Activated T-cell treated with anti-CD3 and anti-CD28 coated beads, Interleukin-2, amount 50 U/mL, for 48 hours (primary cell): Measurements from ENCODE around the gene FGF11.

Source experiments
- DNase-seq, 2 experiments: peaks; one replicate each; pipeline ENCODE4 v3.0.0-alpha.2; 2020

FGF11 gene

DNA sequence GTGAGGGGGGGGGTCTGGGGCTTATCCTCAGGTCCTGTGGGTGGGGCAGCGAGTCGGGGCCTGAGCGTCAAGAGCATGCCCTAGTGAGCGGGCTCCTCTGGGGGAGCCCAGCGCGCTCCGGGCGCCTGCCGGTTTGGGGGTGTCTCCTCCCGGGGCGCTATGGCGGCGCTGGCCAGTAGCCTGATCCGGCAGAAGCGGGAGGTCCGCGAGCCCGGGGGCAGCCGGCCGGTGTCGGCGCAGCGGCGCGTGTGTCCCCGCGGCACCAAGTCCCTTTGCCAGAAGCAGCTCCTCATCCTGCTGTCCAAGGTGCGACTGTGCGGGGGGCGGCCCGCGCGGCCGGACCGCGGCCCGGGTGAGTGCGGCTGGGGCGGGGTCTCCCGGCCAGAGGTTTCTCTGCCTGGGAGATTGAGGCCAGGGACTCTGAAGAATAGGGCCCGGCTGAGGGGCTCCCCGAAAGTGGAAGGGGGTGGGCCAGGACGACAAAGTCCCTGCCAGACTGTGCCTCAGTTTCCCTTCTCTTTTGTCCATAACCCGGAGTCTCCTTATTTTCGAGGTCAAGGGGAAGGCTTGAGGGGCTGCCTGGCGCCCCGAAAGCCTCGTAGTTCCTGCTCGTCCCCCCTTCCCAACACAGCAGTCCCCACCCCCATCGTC is at the start of gene FGF11:
Gene FGF11 (plus strand): TSS at position 51 of the 651 bp plus-strand sequence. CDS start 109 bp downstream, at position 160.
- peak; percentile 31 to 40 for DNase-seq

DNA sequence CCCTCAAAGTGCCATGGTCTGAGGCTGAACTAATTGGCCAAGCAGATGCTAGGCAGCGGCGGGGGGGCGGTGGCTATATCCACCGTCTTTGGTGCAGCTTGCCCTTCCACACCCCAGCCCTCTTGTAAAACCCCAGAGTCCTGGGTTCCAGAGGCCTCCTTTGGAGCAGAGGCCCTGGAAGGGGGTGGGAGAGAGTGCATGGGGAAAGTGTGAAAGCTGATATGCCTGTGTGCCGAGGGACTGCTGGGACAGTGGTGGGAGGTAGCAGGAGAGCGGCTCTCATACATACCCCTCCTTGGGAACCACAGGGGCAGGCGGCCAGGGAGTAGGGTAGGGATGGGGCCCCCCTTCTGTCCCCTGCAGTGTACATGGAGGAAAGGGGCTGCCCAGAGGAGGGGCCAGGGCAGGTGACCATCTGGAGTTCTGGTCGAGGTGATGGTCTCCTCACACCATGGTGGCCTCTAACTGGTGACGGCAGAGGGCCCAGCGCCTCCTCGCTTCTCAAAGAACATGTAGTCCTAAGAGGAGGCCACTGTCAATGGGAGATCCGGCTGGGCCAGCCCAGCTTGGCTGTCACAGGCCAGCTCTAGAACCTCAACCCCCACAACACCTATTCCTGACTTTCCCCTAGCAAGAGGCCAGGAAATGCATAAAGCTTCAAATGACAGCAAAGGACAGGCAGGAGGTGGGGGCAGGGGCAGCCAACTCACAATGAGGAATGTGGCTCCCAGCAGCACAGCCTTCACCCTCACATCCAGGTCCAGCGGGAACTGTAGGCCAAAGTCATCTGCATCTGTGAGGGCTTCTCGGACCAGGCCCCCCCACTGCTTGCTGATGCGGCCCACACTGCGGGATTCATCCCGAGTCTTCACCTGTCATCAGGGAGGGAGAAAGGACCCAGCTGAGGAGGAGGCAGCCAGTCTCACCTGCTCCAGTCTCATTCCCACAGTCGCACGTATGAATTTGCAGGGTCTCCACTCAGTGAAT is 49.1 kb upstream of the FGF11 start:
- no peak for DNase-seq

DNA sequence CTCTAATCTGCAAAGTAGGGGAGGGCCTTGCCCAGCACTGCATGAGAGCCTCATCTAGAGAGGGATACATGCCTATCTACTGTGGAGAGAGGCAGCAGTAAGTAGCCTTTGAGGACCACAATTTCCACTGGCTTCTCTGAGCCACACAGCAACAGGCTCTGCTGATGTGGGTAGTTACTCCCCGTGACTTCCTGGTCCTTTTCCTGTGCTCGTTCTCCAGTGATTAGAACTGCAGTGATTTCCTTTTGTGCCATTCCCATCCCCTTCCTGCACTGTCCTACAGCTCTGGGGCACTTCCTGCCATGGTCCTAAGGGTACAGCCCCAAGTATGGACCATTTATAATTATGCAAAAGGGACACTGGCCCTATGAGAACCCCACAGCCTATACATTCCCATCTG is 48.0 kb upstream of the FGF11 start:
- no peak for DNase-seq

DNA sequence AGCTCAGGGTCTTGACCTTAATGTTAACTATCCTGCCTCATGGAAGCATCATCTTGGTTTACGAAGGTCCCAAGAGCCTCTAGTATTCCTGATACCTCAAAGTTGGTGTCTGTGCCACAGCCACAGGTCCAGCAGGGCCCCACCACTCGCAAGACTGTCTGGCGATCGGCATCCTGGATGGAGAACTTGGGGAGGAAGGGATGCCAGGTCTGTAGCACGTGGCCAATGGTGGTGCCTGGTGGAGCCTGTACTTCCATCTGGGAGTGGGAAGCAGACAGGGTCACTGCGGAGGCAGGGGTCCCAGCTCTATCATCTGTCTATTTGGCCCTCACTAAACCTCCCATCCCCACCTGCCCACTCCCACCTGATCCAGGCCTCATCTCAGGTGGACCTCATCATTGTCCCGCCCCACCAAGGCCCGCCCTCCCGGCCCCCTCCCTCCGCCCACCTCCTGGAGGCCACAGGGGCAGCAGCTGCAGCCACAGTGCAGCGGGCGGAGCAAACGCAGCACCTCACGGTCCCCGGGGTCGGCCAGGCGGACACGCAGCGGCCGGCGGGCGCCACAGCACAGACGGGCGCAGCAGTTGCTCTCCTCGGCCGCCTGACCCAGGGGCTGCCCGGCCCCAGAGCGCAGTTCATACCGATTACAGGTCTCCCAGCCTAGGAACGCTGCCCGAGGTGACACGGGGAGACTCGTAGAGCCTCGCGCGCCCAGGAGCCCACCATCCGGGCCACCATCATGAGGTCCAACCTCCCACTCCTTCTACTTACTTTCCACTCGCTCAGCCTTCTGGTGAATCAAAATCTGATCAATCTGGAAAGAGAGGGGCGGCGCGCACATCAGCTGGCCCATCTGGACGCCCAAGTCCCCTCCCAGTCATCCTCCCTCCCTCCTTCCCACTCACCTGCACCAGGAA is 46.4 kb upstream of the FGF11 start:
- DNase-seq = no peak

DNA sequence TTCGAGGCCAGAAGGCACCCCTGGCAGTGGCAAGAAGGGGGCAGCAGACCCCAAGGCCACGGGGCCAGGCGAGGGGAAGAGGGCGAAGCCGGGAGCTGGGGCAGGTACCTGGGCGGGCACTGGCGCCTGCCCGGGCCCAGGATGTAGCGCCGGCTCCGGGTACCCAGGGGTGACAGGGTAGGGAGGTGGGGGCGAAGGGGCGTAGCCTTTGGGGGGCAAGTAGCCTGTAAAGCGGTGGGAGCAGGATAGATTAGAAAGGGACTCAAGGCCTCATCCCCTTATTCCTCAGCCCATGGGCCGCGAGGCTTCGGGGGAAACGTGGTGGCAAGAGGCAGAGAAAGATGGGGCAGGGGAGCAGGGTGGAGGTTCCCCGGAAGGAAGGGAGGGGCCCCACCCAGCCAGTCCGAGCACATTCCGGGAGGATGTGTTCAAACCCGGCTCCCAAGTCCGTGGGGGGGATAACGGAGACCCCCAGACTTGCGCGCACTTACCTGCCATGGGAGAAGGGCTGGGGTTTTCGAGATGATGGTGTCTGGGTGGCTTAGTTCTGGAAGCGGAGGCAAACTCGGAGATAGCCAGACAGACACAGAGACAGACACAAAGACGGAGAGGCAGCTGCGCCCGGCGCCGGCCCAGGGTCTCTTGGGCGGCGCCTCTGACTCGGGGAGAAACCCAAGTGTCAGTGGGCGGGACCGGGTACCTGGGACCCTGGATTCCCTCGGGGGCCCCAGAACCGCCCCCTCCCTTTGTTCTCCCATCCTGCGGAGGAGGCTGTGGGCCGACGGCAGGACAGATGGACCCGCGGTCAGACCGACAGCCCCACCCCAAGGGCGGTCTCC is 45.5 kb upstream of the FGF11 start:
- DNase-seq = peak; percentile 44 to 49

DNA sequence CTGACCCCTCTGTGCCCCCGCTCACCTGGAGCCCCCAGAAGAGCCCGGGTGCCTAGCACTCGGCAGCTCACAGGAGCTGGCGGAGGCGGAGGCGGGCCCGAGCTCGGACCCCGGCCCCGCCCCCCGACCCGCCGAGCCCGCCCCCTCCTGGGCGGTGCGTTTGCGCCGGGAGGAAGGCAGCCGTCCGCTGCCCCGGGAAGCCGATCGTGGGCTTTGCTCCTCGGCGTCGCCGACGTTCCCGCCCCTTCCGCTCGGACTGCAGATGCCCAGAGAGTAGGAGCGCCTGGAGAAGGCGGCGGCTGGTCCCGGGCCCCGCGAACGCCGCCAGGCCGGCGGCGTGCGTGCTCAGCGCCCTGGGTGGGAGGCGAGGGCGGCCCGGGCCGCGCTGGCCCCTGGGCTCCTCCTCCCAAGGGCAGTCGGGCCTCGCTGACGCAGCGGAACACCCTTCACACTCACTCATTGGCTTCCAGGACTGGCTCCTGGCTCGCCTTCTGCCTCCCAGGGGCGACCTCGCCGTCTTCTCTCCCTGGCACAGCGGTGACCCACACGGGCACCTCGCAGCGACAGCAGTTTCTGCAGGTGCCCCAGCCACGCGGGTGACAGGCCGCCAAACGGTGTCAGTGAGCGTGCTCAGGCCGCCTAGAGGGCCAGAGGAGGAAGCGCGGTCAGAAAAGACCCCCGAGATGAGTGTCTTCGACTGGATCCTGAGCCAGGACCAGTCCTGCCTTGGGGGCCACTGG is 44.7 kb upstream of the FGF11 start, which contains the start of gene PLSCR3:
Gene PLSCR3 (minus strand): TSS at position 74 of the 740 bp plus-strand sequence. CDS start 415 bp downstream, outside the sequence.
- peak; percentile 90 to 93 for DNase-seq

DNA sequence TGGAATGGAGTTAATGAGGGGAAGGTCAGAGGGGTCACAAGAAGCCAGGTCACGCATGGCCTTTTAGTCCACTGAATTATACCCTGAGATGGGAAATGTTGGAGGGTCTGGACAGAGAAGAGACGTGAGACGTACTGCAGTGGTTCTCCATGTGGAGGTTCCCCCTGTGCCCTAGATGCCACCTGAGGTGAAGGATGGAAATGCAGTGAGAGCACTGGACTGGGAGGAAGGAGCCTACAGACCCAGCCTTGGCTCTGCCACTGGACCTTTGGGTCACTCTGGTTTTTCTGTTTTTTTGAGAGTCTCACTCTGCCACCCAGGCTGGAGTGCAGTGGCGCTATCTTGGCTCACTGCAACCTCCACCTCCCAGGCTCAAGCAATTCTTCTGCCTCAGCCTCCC is 43.2 kb upstream of the FGF11 start:
- DNase-seq = no peak

DNA sequence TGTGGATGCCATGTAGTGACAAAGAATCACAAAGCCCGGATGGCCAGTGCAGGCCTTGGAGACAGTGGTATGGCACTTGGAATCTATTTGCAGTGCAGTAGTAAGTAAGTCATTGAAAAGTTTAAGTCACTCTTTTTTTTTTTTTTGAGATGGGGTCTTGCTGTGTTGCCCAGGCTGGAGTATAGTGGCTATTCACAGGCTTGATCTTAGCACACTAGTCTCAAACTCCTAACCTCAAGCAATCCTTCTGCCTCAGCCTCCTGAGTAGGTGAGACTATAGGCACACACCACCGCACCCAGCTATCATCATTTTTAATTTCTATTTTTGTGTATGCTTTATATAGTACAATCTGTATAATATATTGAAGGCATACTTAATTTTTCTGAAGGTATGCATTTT is 40.7 kb upstream of the FGF11 start:
- no peak for DNase-seq

DNA sequence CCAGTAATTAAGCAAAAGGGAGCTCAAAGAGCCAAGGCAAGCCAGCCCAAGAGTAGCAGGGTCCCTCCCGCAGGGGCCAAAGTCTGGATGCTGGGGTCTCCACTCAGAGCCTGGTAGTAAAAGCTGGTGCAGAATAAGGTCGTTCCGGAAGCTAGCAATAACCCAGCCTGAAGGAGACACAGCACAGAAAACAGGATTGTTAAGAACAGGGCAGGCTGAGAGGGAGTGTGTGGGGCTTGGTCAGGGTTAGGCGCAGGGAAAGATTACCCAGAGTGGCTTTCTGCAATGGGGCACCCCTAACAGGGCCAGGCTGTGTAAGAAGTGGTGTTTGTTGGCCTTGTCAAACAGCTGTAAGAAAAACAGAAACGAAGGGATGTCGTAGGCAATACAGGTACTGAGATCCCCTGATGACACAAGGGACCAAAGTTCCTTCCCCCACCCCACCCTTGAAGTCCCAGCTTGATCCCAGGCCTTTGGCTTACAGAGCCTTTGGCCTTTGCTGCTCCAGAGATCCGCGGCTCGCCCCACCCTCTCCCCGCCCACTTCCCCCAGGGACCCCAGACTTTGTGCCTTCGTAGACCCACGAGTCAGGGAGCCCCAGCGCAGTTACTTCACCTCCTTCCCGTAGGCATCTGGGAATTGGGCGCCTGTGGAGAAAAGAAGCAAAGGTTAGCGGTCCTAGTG is 36.1 kb upstream of the FGF11 start:
- DNase-seq = peak; percentile 52 to 53

DNA sequence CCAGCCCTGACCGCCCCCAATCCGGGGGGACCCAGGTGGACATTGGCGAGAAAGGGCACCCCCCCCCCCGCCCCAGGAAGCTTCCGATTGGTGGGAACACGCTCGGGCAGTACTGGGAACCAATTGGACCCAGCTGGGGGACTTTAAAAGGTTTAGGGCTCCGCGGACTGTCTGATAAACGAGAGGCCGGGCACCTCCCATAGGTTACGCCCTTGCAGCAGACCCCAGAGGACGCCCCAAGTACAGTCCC is 35.7 kb upstream of the FGF11 start:
- no peak for DNase-seq

DNA sequence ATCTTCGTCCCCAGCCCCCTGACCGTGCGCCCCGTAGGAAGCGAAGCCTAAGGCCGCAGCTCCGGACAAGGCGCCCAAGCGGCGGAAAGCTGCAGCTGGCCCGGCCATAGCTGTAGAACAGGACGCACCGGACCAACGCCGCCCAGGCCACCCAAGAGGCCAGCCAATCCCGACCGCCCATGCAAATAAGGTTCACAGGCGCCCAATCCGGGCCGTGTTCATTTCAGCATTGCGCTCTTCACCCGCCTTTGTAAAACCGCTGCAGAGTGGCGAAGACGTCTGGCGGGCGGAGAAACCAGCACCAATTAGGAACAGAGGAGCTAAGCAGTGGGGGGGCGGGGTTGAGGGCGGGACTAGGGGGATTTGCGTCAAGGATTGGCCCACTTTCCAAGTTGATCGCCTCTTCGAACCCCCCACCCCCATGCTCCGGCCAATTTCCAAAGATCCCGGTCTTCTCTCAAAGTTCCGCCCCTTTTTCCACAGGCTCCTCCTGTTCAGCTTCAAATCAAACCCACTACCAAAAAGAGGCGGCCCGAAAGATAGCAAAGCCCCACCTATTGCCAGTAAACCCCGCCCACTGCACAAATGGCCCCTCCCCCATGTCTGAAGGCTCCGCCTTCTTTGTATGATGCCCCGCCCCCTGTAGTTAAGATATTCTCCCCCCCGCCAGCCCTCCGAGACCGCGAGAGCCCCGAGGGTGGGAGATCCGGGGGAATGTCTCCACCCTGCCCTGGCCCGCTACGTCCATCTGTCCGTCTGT is 35.2 kb upstream of the FGF11 start, which contains the start of gene TMEM256:
Gene TMEM256 (minus strand): TSS at position 121 of the 760 bp plus-strand sequence. CDS start 13 bp downstream, at position 108.
- DNase-seq = peak; percentile 96

DNA sequence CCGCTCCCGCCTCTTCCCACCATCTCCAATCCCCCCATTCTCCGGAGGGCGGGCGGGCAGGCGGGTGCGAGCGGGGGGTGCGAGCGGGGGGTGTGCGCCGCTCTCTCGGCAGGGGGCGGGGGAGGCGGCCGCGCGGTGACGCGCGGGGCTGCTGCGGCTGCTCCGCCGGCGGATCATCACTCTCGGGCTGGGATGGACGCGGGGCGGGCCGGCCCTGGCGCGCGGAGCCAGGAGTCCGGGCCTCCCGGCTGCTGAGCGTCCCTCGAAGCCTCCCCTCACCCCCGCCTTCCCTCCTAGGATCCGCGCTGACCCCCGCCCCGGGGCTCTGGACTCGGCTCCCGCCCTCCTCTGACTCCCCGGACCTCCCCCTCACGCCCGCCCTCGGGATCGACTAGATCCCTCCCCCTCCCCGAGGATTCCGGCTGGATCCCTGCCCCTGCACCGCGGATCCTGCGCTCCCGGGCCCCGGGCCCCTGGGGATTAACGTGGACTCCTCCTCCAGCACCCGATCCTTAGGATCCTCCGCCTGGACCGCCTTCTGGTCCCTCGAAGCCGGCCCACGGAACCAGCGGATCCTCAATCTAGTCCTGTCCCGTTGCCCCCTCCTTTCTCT is 34.5 kb upstream of the FGF11 start:
- no peak for DNase-seq

DNA sequence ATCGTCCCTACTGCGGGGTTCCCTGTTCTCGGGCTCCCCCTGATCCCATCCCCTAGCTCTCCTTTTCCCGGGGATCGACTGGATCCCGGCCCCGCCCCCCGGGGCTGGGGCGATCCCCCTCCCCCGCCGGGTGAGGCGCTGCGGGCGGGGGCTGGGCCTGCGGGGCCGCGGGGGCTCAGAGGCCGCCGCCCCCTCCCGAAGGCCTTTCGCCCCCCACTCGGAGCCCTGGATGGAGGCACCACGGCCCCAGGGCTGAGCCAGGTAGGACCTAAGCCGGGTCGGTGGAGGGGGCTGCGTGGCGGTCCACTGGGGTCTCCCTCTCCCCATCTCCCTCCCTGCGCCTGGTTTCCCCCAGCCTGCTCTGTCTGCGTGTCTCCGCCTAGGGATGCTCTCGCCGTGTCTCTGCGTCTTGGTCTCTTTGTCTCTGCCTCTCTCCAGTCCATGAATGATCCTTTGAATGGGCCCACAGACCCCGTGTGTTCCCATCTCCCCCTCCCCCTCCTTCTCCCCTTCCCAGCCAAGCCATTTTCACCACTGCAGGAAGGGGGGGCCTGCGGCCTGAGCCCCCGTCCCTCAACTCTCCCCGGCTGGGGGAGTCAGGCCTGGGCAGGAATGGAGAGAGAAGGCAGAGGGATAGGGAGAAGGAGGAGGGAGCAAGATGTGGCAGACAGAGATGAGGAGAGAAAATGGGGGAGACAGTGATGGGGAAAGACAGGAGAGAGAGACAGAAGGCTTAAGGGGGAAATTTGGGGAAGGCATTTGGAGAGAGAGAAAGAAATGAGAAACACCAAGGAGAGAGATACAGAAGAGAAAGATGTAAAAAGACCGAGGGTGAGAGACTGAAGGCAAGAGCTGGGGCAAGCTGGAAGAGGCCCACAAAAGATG is 33.7 kb upstream of the FGF11 start:
- DNase-seq = no peak

DNA sequence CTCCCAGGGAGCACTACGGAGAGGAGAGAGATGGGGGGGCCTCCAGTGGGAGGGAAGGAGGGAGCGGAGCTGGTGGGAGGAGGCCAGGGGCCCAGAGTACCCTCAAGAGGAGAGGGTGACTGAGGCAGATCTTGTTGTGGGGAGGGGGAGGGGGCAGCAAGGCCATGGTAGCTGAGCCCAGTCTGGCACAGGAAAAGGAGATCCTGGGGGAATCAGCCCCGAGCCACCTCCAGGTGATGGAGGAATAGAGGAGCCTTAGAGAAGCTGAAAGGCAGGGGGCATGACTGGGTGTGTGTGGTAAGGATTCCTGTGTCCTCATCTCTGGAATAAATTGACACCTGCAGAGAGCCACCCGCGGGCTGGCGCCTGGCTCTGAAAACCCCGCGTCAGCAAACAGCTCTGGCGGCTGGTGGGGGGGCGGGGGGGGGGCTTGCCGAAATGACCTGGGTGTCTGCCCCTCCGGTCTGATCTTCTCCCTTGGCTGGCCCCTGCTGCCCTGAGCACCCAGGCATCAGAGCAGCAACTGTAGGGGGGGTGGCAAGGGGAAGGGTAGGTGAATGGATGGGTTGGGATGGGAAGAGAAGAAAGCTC is 33.0 kb upstream of the FGF11 start:
- no peak for DNase-seq

DNA sequence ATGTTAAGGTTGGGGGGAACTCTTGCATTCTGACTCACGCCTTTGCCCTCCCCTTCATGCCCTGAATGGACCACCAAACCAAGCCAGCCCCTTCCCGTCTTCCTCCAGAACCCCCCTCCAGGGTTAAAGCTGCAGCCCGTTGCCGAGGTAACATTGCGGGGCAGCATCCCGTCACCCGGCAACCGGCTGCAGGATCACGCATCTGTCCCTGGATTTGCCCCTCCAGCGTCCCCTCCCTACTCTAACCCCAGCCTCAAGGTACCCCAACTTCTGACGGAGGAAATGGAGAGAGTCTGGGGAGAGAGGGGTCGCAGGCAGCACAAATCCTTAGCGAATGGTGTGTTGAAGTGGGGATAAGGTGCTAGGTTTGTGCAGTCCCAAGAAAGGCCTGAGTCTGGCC is 32.2 kb upstream of the FGF11 start:
- DNase-seq = no peak

DNA sequence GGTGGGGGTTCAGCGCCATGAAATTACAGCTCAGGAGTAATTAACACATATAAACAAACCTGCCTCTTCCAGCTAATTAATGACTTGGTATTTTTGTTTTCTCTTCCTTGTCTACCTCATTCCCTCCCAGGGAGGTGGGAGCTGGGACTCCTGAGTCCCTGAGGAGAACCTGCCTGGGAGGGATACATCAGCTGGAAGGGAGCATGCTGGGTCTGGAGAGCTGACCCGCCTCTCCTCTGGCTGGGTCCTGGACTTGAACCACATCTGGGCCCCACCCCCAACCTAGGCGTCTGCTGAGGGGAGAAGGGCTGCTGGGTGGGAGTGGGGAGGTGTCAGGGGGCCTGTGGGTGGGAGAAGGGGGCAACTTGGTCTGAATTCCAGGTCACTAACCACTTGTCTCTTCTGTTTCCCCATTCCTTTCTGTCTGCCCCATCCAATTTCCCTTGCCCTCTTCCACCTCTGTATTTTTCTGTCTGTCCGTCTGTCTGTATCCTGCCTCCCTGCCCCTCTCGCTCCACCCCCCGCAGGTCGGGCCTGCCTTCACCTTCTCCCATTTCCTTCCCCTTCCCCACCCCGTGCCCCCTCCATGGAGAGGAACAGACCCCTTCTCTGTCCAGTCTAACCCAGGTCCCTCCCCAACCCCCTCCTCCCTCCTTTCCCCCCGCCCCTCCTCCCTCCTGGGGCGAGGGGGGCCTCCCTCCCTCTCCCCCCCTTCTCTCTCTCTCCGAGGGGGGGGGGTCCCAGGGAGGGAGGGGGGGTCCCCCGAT is 31.6 kb upstream of the FGF11 start, which contains the start of gene NLGN2:
Gene NLGN2 (plus strand): TSS at position 361 of the 767 bp plus-strand sequence. CDS start 411 bp downstream, outside the sequence.
- DNase-seq = no peak

DNA sequence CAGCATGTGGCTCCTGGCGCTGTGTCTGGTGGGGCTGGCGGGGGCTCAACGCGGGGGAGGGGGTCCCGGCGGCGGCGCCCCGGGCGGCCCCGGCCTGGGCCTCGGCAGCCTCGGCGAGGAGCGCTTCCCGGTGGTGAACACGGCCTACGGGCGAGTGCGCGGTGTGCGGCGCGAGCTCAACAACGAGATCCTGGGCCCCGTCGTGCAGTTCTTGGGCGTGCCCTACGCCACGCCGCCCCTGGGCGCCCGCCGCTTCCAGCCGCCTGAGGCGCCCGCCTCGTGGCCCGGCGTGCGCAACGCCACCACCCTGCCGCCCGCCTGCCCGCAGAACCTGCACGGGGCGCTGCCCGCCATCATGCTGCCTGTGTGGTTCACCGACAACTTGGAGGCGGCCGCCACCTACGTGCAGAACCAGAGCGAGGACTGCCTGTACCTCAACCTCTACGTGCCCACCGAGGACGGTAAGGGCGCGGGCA is 31.0 kb upstream of the FGF11 start:
- DNase-seq = peak; percentile 27 to 43
